Iris pigment epithelial cell (primary cell): ENCODE measurements around the gene PCGF3.
"Not testable (repeated sequence)": the region's sequence is repeated elsewhere in the genome, so short reads cannot be mapped to it uniquely, and the experiment has no call there.

Source experiments
- DNase-seq: peaks from one replicate; pipeline ENCODE4 v3.0.0-alpha.2; 2011; ENCODE audit warnings: low read depth

Gene PCGF3

DNA sequence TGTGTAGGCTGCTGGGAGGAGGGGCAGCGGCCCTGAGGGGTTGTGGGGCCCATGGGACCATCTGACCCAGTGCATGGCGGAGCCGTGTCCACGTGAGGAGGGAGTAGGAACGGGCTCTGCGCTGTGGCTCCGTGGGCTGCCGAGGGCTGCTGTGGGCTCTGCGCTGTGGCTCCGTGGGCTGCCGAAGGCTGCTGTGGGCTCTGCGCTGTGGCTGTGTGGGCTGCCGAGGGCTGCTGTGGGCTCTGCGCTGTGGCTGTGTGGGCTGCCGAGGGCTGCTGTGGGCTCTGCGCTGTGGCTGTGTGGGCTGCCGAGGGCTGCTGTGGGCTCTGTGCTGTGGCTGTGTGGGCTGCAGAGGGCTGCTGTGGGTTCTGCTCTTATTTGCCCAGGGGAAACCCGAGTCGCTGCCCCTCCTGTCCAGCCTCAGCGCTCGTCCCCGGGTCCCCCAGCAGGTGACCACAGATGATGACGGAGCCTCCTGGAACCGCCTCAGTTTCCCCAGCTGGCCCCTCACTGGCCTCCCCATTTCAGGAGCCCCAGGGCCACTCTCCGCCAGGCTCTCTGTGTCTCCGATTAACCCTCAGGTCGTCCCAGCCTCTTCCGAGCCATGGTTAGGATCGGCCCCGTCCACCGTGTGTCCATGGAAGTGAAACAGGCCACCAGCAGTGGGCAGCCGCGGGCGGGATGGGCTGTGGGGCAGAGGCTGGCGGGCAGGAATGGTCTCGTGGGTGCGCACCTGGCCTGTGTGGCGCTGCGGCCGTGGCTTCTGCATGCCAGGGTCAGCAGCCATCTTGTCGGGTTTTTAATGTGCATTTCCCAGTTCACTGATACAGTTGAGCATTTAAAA, 20.0 kb downstream of the PCGF3 start:
- DNase-seq, result no peak

DNA sequence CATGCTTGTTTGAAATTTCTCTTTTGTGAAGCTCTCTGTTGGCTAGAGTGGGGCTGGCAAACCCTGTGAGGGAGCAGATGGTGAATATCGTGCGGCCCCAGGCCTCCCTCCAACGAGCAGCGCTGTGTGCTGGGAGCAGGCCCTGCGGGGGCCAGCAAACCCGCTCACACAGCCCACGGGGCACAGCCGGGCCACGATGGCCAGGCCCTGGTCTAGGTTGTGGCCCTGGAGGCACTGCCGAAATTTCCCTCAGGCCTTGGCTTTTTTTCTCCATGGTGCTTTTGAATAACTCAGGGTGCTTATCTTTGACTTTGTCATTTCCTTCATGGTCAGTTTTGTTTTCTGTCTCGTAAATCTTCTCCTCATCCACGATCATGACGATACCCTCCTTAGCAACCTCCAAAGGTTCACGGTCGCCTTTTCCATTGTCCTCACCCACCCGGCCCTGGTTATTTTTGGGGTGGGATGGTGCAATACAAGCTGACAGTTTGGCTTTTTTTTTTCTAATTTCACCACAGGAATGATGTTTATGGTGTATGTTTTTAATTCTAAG, 20.7 kb downstream of the PCGF3 start:
- peak; percentile 25 for DNase-seq

DNA sequence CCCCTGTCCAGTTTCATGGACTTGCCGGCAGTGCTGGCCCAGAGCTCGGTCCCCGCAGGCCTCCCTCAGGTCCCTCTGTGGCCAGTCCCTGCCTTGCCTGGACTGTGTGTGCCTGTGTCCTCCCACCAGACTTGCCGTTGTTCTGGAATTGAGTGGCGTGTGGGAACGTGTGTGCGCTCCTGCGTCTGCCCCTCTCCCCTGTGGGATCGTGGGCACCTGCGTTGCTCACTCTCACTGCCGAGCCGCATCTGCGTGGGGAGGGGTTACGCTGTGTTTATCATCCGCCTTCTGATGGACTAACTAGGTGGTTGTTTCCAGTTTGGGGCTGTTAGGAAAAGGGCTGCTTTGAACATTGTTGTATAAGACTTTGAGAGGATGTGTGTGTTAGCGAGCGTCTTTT, 21.2 kb downstream of the PCGF3 start:
- DNase-seq, result no peak

DNA sequence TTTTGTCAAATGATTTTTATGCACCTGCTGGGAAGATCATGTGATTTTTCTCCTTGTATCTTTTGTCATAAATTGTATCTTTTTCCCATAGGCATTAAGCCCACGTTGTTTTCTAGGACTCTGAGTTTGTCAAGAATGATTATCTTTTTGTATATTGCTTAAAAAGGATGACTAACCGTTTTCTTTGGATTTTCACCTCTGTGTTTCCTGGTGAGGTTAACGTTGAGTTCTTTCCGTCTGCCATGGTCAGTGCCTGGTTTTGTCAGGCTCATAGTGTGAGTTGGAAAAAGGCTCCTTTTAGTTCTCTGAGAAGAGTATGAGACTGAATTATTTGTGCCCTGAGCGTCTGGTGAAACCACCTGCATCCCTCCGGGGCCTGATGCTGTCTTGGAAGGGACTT, 21.9 kb downstream of the PCGF3 start:
- peak; percentile 32 for DNase-seq

DNA sequence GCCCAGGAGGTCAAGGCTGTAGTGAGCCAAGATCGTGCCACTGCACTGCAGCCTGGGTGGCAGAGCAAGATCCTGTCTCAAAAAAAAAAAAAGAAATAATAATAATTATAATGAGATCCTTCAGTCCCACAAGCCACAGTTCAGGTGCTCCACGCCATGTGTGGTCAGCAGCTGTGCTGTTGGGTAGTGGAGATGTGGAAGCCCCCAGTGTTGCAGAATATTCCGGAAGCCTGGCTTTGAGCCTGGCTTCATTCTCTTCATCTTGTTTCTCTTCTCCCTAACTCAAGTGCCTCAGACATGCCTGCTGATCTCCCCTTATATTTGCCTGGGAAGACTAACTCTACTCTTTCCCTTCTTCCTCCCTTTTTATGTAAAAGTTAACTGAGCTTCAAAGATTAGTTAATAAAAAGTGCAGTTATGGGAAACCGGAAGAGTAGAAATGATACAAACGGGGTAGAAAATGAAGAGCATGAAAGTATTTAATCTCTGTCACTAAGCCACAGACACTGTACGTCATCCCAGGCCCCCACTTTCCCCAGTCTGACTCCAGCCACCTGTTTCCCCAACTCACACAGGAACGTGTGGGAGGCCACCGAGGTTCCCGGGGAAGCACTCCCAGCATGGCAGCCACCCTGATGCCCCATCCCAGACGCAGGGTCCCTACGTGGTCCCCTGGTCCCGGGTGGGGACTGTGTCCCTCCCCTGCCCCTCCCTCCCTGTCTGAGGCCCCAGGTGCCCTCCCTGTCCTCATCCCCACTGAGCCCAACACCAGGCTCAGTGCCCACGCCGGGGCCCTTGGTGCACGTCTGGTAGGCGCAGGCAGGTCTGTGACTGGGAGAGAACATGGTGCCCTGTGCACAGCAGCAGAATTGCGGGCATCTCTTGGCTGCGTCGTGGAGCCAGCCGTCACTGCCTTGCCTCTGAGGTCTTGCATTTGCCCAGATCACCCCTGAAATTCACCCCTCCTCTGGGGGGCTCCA, 24.0 kb downstream of the PCGF3 start:
- no peak for DNase-seq

DNA sequence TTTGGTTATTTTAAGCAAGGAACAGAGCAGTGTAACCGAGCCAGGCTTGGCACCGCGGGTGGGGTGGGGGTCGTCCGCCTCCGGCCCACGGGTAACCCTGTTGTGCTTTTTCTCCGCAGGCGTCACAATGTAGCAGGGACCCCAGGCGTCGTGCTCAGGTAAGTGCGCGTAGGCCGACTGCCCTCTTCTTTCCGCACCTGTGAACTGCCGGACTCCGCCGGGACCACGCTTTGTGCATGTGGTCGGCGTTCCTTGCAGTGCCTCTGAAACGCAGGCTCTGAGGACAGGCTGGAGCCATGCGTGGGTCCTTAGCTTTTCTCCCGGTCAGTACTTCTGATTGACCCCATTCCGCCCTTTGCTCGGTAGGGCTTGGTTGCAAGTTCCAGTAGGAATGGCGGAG, 24.9 kb downstream of the PCGF3 start:
- no peak for DNase-seq

DNA sequence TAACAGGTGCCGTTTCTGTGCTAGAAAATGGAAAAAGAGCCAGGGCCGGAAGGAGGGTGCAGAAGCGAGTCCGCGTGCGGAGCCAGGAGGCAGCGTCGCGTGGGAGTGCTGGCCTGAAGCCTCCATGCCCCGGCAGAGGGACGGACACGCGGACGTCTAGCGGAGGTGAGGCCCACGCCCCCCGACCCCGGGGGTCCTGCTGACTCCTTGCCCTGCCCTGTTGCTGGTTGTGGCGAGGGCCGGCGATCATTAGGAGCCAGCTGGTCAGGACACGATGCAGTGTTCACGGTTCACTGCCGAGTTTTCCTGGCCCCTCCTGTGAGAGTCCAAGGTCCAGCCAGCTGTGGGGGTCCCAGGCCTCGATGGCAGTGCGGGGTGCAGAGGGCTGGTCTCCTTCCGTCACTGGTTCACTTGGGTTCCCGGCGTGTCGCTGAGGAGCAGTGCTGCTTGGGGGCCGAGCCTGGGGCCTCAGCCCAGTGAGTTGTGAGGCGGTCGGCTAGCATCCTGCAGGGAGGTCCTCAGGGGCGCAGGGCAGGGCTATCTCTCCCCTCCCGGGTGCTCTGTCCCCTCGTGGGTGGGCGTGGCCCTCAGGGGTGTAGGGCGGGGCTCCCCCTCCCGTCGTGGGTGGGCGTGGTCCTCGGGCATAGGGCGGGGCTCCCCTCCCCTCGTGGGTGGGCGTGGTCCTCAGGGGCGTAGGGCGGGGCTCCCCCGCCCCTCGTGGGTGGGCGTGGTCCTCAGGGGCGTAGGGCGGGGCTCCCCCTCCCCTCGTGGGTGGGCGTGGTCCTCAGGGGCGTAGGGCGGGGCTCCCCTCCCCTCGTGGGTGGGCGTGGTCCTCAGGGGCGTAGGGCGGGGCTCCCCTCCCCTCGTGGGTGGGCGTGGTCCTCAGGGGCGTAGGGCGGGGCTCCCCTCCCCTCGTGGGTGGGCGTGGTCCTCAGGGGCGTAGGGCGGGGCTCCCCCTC, 25.6 kb downstream of the PCGF3 start:
- not testable (repeated sequence) for DNase-seq

DNA sequence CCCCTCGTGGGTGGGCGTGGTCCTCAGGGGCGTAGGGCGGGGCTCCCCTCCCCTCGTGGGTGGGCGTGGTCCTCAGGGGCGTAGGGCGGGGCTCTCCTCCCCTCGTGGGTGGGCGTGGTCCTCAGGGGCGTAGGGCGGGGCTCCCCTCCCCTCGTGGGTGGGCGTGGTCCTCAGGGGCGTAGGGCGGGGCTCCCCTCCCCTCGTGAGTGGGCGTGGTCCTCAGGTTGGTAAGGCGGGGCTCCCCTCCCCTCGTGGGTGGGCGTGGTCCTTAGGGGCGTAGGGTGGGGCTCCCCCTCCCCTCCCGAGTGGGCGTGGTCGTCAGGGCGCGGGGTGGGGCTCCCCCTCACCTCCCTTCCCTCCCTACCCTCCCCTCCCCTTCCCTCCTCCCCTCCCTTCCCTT, 26.3 kb downstream of the PCGF3 start:
- not testable (repeated sequence) for DNase-seq

DNA sequence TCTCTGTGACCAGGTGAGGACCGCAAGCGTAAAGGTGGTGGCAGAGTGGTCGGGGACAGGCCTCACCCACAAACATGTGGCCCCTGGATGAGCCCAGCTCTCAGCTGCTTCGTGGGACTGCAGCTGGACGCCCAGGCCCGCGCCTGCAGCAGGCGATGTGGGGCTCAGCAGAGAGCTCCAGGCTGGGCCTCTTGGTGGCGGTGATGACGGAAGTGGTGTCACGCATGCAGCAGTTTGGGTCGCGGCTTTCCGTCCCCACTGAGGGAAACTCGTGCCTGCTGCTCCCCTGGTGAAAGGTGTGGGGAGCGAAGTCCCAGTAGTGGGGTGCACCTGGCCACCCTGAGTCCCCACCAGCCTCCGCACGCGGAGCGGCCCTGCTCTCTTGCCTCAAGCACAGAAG, 26.9 kb downstream of the PCGF3 start:
- DNase-seq, result no peak

DNA sequence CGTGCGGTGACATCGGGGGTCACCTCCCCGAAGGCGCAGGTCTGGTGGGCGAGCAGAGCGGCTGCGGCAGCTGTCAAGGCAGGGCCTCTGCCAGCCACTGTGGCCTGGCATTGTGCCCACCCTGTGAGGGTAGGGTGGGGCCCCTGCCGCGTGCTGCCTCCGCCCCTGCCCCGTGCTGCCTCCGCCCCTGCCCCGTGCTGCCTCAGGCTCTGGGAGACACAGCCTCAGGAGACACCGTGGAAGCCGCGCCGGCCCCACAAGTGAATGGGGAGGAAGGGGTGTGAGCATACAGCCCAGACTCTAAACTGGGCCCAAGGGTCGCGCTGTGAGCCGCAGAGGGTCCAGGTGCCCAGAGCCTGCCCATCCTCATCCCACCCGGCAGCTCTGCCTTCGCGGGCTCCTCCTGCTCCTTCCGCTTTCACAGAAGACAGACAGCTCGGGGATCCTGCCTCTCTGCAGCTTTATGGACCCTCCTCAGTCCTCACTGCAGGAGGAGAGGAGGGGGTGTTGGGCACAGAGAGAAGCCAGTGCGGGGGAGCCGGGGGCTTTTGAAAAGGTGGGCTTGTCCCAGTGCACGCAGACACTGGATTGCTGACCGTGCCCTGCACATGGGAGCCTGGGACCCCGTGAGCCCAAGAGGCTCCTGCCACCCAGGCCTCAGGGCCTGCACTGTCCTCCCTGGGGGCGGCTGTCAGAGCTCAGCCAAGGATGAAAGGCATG, 27.4 kb downstream of the PCGF3 start:
- no peak for DNase-seq

DNA sequence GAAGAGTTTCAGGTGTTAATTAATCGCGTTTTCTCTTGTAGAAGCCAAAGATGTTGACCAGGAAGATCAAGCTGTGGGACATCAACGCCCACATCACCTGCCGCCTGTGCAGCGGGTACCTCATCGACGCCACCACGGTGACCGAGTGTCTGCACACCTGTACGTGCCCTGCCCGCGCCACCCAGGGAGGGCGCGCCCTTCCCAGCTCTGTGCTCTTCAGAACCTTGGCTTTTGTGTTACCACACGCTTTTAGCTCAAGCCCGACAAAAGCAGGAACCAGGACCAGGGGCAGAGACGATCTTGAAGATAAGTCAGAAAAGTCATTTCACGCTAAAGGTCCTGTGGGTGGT, 28.0 kb downstream of the PCGF3 start:
- no peak for DNase-seq

DNA sequence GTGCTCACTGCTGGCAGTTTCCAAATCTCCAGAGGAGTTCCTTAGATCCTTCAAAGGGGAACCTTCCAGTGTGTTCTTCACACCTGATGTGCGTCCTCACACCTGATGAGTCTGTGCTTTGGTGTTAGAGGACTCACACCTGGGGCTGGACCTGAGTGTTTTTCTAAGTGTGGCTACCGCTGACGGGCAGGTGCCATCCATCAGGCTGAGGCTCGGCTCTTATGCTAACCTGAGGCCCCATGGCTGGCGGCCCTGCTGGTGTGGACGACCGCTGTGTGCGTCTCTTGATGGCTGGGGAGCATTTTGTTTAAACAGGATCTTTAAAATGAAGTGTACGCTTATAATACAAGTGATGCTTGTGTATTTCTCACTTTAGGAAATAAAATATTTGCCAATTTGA, 28.4 kb downstream of the PCGF3 start:
- no peak for DNase-seq

DNA sequence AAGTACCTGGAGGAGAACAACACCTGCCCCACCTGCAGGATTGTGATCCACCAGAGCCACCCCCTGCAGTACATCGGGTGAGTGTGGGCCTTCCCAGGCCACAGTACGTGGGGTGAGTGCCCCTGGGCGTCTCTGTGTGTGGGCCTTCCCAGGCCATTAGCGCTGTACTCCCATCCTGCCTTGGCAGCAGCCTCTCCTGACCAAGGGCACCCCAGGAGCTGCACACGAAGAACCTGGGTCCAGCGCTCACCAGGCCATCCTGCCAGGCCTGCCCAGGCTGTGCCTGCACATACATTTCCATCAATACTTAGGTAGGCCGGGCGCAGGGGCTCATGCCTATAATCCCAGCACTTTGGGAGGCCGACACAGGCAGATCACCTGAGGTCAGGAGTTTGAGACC, 29.3 kb downstream of the PCGF3 start:
- DNase-seq, result no peak

DNA sequence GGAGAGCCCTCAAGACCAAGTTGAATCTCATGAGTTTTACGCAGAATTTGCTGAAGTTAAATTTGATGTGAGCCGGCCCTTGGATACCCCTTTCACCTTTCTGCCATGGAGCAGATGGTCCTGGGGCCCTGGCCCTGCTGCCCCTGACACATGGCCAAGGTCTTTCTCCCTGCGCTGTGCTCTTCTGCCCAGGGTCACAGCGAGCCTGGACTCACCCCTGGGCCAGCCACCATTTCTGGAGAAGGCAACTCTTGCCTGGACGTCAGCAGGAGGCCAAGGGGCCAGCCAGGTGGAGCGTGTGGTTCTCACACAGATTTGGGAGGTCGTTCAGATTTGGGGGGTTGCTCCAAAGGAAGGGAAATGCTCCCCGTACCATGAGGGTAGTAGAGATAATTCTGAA, 30.0 kb downstream of the PCGF3 start:
- DNase-seq, result no peak

DNA sequence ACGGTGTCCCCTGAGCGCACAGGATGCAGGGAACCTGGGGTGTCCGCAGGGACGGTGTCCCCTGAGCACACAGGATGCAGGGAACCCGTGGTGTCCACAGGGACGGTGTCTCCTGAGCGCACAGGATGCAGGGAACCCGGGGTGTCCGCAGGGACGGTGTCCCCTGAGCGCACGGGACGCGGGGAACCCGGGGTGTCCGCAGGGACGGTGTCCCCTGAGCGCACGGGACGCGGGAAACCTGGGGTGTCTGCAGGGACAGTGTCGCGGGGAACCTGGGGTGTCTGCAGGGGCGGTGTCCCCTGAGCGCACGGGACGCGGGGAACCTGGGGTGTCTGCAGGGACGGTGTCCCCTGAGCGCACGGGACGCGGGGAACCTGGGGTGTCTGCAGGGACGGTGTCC, 30.9 kb downstream of the PCGF3 start:
- DNase-seq, result not testable (repeated sequence)

DNA sequence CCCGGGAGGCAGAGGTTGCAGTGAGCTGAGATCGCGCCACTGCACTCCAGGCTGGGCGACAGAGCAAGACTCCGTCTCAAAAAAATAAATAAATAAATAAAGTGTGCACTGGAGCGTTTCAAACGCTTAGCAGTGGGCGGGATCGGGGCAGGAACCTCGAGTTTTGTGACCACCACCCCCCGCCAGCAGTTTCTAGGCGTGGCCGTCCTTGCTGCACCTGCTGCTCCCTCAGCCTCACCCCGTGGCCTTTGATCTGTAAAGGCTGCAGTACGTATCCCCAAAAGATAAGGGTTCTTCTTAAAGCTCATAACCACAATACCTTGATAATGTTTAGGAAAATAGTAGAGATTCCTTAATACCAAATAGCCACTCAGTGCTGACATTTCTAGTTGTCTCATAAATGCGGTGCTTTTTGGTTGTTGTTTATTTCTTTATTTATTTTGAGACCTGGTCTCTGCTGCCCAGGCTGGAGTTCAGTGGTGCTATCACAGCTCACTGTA, 33.2 kb downstream of the PCGF3 start:
- DNase-seq, result no peak

DNA sequence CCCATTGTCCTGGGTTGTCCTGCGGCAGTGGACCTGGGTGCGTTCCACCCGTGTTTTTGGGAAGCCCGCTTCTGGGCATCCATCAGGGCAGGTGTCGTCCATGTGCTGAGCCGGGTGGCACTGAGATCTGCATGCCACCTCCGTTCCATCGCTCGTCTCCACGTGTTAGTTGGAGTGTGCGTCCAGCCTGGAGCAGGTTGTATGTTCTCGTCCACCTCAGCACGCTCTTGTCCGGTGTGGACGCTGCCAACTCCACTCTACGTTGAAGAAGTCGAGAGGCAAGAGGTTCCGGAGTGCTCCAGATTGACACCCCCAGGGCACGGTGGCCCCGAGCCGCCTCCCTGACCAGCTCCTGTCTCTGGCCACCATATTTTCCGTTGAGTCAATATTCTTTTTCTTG, 33.9 kb downstream of the PCGF3 start:
- no peak for DNase-seq

DNA sequence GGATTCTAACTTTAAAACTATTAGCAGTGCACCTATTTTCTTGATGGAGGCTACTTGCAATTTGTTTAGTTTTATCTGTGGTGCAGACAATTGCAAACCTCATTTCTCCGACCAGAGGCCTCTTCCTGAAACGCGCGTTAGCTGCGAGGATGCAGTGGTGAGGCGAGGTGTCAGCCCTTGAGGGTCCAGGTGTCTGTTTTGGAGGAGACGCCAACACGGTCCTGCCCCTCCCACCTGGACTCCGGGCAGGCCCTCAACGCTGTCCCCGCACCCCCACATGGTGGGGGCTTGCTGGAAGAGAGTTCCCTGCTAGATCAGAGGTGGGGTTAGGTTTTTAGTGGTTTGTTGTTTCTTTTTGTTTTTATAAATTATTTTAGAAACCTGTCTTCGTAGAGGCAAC, 34.4 kb downstream of the PCGF3 start:
- DNase-seq, result no peak

DNA sequence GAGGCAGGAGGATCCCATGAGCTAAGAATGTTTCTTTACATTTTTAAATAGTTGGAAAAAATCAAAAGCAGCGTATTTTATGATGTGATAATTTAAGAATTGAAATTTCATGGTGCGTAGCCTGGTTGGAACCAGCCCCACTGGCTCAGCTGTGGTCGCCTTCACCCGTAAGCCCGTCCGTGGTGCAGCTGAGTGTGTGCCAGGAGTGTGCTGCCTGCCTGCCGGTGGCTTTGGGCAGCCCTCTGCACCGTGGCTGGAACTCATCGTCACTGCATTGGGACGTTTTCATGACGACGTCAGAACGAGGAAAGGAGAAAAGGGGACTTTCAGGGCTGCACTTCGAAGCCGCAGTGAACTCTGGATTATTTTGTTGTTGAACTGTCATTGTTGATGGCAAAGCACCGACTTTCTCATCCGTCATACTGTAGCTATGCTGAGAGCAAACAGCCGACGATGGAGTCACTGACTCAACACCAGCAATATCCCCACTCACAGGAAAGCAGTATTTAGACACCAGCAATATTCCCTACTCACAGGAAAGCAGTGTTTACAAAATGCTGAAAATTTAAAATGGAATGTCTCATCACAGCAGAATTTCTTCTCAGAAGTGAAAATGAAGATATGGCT, 35.1 kb downstream of the PCGF3 start:
- DNase-seq, result peak; percentile 82

DNA sequence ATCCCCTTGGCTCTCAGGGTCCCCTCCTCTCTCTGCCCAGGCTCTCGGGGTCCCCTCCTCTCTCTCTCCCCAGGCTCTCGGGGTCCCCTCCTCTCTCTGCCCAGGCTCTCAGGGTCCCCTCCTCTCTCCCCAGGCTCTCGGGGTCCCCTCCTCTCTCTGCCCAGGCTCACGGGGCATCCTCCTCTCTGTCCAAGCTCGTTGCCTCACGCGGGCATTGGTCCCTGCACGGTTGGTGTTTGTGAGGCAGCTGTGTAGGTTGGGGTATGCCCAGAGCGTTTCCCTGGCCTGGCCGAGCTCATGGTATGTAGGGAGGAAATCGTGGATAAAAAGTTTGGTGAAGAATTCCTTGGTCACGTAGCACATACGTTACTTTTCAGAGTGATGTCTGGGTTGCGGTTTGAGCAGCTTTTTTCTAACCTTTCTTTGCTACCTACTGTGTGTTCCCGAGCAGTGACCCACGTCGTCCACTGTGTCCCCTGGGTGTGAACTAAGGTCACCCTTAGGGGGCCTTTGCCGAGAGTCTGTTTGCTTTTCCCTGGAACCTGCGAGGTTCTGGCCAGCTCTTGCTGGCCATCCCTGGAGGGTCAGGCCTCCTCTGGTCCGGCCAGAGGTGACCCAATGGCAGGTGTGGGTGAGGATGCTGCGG, 36.6 kb downstream of the PCGF3 start:
- no peak for DNase-seq
